HuH-7 (cell line): ENCODE results near the gene AQP12B.
"Not testable (repeated sequence)": the region's sequence is repeated elsewhere in the genome, so short reads cannot be mapped to it uniquely, and the experiment has no call there.

Experiments
- DNase-seq: peaks from one replicate; pipeline ENCODE4 v3.0.0; 2011; ENCODE audit warnings: low spot score

The AQP12B gene

DNA sequence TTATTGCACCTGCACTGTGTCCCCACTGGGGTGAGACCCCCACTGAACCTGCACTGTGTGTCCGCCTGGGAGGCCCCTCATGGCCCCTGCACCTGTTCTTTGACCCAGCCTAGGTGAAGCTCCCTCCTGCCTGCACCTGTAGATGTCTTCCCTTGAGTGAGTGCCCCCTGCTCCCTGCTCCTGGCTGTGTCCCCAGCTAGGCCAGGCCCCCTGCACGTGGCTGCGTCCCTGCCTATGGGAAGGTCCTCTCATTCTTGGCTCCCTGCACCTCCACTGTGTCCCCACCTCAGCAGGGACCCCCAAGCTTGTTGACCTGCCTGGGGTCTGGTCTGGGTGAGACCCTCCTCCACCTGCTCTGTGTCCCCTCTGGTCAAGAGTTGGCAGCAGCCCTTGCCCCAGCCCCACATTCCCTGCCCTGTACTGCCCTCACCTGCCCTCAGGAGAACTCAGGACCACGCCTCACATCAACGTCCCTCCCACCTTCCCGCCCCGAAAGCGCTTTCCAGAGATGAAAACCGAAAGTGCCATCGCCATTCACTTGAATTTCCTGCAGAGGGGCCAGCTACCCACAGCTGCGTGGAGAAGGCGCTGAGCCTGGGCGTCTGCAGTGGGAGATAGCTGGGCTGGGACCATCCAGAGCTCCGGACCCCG, 769 bp upstream of the AQP12B start:
- not testable (repeated sequence) for DNase-seq

- DNase-seq = not testable (repeated sequence)
Measured at GRCh38 chr2:240680185-240680584, 2.5 kb downstream of the AQP12B start.

- not testable (repeated sequence) for DNase-seq
Measured at GRCh38 chr2:240678909-240679308, 3.8 kb downstream of the AQP12B start.

DNA sequence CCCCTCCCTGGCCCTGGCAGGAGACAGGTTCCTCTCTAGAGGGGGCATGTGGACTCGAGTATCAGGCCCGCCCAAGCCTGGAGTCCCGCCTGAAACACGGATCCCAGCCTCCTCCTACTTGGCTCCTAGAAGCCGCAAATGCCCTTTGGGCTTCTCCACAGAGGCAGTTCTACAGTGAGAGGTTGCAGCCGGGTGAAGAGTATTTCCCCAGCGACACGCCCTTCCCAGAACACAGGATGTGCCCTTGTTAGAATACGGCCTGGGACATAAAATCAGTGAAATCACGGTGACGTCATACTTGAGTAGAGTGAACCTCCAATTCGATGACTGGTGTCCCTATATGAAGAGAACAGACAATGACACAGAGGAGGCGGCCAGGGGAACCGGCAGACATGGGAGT, 4.6 kb downstream of the AQP12B start:
- DNase-seq = not testable (repeated sequence)

DNA sequence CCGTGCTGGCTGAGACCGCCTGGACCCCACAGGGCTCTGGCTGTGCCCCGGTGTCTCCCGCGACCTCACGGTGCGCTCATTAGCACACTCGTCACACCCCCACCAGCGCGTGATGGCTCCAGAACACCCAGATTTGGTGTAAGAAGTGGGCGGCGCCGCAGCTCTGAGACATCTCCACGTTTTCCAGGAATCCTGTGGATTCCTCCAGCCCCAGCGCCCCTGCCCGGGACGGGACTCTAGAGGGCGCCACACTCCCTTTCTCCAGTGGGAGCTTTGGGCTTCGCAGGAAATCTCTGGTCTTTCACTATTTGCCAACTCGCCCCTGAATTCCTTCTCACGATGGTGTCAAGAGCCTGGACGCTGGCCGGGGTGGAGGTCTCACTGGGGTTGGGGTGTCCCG, 7.3 kb downstream of the AQP12B start:
- DNase-seq = not testable (repeated sequence)

DNA sequence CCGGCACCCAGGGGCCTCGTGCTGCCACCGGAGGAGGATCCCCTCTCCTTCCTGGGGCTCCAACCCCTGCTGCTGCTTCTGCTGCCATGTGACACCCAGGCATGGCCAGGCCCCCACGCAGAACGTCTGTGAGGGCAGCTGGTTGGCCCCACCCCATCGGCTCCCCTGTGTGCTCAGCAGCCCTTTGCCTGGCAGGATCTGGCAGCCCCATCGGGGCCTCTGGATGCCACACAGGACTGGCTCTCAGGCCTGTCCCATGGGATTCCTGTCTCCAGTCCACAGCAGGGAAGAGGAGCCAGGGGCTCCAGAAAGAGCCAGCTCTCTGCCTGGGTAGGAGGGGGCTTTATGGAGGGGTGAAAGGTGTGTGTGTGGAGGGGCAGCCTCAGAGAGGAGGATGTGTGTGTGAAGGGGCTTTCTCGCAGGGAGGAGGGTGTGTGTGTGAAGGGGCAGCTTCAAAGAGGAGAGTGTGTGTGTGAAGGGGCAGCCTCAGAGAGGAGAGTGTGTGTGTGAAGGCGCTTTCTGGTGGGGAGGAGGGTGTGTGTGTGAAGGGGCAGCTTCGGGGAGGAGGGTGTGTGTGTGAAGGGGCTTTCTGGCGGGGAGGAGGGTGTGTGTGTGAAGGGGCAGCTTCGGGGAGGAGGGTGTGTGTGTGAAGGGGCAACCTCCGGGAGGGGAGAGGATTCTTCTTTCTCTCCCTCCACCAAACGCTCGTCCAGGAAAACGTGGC, 8.1 kb downstream of the AQP12B start:
- not testable (repeated sequence) for DNase-seq

GRCh38 chr2:240672701-240673190, 9.9 kb downstream of the AQP12B start:
- no peak for DNase-seq

GRCh38 chr2:240672076-240672700, 10.5 kb downstream of the AQP12B start:
- DNase-seq = no peak

DNA sequence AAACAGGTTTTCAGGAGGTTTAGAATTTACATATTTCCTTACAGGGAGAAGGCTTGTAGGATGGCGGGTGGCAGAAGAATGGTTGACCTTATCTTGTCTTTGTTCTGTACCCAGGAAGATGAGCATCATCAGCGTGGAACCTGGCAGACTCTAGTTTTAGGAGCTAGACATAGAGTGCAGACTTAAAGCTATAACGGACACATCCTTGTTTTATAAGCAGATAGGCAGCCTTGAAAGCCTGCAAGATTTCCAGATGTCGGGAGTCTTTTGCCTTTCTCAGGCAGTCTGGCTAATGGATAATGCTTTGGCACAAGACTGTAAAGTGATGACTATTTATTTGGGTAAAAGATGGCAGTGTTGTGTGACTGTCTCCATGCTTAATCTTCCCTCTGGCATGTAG, 11.7 kb downstream of the AQP12B start:
- DNase-seq = no peak

- no peak for DNase-seq
Measured at GRCh38 chr2:240670402-240670801, 12.3 kb downstream of the AQP12B start.

DNA sequence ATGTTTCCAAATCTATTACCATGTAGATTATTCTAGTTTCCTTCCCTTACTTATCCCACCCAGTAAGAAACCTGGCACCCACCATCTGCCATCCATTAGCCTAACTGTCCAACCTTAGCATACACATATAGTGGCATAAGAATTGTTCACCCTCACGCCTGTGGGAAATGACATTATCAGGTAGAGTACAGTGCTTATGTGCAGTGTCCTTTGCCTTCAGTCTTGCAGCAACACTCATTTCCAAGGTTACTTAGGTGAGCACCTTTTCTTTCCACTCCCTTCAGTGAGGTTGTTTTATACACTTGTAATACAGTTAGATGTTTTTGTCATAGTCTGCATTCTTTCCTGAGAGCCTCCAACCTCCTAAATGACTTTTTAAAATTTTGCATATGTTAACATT, 18.1 kb downstream of the AQP12B start:
- DNase-seq = no peak

DNA sequence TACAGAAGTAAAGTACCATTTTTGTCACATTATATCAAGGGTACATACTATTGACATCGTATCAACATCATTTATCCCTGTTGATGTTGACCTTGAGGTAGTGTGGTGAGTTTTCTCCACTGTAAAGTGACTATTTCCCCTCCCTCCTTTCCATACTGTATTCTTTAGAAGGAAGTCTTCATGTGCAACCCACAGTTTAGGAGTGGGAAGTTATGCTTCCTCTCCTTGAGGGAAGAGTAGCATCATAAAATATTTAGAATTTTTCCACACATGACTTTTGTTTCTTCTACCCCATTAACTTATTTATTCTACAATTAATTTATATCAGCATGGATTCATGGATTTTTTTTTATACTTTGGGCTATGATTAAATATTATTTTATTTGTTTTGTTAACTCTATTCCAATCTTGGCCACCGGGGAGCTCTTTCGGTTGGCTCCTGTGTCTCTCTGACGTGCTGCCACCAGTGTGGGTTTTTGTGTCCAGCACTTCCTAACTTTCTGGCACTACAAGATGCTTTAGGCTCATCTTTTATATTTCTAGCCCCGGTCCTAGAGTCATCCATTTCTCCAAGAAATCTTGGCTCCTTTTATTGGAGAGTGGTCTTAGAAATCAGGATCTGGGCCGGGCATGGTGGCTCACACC, 19.0 kb downstream of the AQP12B start:
- no peak for DNase-seq

DNA sequence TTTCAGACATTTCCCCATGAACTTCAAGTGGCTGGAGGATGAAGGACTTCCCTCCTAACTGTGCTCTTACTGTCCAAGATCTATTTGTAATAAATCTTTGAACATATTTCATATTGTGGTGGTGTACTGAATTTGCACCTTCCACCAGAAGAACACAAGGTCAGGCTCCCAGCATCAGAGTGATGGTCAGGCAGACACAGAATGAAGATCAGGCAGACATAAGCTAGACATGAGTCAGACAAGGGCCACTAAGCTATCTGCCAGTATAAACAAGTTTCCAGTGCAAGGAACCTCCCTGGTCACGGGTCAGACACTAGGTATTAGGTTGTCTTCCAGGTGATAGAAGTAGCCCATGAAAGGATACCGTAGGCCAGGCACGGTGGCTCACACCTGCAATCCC, 20.0 kb downstream of the AQP12B start:
- no peak for DNase-seq

GRCh38 chr2:240659883-240660282, 22.8 kb downstream of the AQP12B start:
- not testable (repeated sequence) for DNase-seq

- DNase-seq = no peak
Measured at GRCh38 chr2:240655931-240656886, 26.5 kb downstream of the AQP12B start.

GRCh38 chr2:240651185-240651584, 31.5 kb downstream of the AQP12B start:
- DNase-seq = no peak

DNA sequence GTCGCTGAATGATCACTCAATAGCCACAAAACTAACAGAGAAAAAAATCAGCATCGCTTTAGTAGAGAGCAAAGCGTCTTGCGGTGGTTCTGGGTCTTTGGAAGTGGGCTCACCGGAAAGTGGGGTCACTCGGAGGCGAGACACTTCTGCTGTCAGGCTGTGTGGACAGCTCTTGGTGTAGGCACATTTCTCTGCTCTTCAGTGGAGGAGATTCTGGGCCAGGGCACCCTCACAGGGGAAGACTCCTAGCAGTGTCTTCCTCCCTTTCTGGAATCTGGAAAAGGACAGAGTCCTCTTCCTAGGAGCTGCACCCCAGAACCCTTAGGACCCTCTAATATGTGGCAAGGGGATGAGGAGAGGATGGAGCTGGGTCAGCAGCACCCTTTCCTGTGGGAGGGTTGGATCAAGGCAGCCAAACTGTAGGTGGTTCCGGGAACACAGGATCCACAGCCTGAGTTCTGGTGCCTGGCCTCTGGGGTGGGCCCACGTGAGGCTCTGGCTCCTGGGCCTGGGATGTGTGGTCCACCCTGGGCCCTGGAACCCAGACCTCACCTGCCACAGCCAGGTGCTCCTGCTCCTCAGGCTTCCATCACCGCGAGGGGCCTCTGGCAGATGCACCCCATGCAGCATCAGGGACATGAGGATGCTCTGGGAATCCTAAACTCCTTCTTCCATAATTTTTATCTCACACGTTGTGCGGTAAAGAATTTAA, 32.3 kb downstream of the AQP12B start:
- no peak for DNase-seq

- DNase-seq = no peak
Measured at GRCh38 chr2:240649331-240649730, 33.4 kb downstream of the AQP12B start.

- DNase-seq = no peak
Measured at GRCh38 chr2:240648650-240649275, 33.9 kb downstream of the AQP12B start.

DNA sequence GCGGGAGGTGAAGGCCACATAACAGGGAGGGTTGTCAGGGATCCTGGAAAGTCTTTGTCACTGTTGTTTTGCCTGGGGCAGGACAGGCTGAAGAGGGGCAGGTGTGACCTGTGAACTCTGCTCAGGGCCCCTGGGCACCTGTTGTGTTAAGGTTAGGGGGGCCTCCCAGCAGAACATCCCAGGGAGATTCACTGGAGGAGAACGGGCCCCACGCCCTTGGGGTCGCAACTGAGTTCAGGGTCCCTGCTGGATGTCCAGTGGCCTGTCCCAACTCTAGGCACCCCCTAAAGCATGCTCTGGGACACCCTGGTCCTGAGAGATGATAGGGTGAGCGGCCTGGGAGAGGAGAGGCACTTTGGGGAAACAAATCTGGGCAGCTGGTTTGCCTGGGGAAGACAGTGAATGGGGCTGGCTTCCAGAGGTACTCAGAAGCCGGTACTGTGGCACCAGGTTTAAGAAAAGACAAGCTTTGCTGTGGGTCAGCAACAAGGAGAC, 34.5 kb downstream of the AQP12B start:
- no peak for DNase-seq
